ENCODE results near the gene HMCN1. TPM values are rescaled to one million over a fixed set of nuclear protein-coding genes. Genes with fewer than 3 reads are reported as not detected.
A peak's percentile ranks its signal among the peaks of the same experiment; 100 is the strongest.
"Not testable (repeated sequence)": the region's sequence is repeated elsewhere in the genome, so short reads cannot be mapped to it uniquely, and the experiment has no call there.

Gene HMCN1
- total RNA-seq, 1 experiment from 2014 or later, result 2.1 TPM

- DNase-seq (ENCODE audit: low read depth), result no peak
These were observed 7.4 kb downstream of the HMCN1 start for GRCh38 chr1:185741551-185741950.

- no peak for DNase-seq (ENCODE audit: low read depth)
These were observed 8.2 kb downstream of the HMCN1 start for GRCh38 chr1:185742403-185742802.

DNA sequence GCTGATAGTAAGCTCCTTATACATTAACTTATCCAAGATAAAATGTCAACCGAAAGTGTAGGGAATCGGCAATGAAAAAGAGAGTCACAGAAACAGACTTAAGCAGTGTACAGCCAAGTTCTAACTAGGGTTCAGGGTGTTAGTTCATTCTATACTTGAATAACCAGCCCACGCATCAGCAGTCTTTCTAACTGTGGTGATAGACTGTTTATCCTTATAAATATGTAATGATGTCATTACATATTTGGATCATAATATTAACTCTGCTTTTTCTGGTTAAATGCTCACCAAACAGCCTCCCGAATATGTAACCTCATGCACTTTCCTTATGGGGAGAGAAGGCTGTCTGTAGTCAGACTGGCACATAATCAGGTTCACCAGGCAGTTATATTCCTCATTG, 11.0 kb downstream of the HMCN1 start:
- no peak for DNase-seq (ENCODE audit: low read depth)

DNA sequence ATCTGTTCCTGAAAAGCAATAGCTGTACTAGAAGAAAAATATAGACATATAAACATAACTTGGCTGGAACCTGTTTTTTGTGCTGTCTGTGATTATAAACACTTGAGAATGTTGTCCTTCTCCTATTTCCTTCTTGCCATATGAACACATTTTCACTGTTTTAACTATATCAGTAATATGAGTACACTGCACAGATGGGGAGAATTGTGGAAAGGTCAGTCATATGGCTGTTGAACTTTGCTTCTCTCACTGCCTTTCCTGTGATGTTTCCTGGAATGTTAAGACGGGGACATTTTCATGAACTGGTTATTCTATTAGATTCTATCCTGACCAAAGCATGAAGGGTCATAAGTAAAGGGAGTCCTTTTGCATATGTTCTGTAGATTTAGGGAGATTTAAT, 24.9 kb downstream of the HMCN1 start:
- no peak for DNase-seq (ENCODE audit: low read depth)

- DNase-seq (ENCODE audit: low read depth), result no peak
These were observed 27.6 kb downstream of the HMCN1 start for GRCh38 chr1:185761841-185762240.

DNA sequence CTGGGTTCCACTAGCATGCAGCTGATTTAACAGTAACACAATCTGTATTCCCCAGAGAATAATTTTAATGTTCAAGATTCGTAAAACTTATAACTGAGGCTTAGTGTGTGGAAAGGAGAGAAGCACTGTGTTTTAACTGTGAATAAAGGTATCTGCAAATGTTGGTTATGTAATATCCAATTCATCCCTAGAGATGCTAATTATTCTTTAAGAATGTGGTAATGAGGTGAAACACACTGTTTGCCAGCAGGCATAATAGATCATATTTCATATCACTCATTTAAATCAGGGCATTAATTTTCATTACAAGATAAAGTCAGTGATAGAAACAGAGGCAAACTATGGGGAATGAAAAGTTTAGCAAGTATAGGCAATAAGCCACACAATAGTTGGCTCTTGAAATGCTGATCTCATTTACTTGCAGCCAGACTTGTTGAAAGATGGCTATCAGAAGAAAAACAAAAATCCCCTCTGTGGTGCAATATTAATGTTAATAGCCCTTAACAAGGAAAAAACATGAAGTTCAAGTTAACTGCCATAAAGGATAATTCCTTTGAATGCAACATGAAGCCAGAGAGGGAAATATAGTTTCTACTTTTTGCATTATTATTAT, 33.4 kb downstream of the HMCN1 start:
- DNase-seq (ENCODE audit: low read depth), result no peak

- DNase-seq (ENCODE audit: low read depth), result no peak
These were observed 34.2 kb downstream of the HMCN1 start for GRCh38 chr1:185768371-185768770.

- DNase-seq (ENCODE audit: low read depth), result no peak
These were observed 34.9 kb downstream of the HMCN1 start for GRCh38 chr1:185769136-185769535.

DNA sequence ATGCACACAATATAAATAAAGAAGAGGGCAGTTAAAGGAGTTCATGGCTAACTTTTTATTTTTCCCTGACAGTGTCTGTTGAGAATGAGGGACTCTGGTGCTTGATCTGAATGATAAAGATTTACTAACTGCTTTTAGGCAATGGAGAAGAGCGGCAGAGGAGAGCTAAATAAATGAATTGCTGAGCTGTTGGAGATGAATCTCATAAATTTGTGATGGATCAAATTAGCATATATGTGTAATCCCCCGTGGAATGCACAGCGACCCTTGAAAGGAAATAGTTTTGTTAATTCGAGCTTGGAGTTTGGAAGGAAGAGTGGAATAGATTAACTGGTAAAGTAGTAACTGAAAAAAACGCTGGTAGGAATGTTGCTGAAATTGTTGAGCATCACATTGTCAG, 40.2 kb downstream of the HMCN1 start:
- no peak for DNase-seq (ENCODE audit: low read depth)

- peak; percentile 29 for DNase-seq (ENCODE audit: low read depth)
These were observed 41.3 kb downstream of the HMCN1 start for GRCh38 chr1:185775501-185775900.

GRCh38 chr1:185776522-185776921, 42.3 kb downstream of the HMCN1 start:
- no peak for DNase-seq (ENCODE audit: low read depth)

GRCh38 chr1:185783860-185784259, 49.7 kb downstream of the HMCN1 start:
- DNase-seq (ENCODE audit: low read depth), result not testable (repeated sequence)

DNA sequence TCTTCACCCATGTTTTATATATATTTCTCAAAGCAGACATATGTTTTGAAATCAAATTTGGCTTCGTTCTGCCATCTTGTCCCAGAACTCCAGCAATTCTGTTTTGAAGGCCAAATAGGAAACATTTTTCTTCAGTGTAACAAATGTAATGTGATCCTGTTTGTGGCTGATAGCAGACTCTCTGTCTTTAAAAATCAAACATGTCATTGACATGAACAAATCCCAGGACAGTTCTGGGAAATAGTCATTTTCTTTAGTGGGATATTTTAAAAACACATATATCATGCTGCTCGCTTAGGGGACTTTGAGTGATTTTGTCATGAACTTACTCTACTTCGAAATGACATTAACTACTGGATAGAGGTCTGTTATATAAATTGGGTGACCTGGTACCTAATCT, 51.4 kb downstream of the HMCN1 start:
- DNase-seq (ENCODE audit: low read depth), result no peak

DNA sequence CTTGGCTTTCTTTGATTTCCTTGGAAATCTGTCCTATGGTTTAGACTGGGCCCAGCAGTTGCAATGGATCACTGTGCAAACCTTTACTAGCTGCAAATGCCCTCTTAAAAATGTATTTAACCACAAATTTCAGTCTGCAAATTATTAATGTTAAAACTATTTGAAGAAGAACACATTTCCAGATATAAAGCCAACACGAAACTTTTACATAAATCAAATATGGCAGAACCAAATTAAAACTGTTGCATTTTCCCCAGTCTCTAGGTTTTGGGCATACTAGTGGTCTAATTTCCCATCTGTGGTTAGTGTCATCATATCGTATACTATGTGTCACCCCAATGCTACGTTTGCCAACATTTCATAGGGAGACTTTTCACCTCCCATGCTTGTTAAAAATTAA, 52.3 kb downstream of the HMCN1 start:
- DNase-seq (ENCODE audit: low read depth), result peak; percentile 78

DNA sequence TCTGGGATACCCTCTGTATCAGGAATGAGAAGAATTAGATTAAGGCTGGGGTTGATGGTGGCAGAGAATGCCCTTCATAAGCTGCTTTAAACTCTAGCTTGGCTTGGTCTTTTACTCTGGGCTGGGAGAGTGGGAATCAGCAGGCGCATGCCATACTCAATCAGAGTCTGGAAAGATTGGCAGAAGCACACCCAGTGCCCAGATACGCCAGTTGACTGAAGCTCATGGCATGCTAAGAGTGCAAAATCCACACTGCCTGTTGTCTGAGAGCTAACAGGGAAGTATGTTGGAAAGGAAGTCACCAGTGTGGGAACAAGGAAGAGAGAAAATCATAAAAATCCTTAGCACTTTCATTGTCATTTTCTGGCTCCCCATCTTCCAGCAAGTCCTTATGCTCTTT, 53.0 kb downstream of the HMCN1 start:
- peak; percentile 32 for DNase-seq (ENCODE audit: low read depth)

GRCh38 chr1:185788386-185788785, 54.2 kb downstream of the HMCN1 start:
- DNase-seq (ENCODE audit: low read depth), result no peak

DNA sequence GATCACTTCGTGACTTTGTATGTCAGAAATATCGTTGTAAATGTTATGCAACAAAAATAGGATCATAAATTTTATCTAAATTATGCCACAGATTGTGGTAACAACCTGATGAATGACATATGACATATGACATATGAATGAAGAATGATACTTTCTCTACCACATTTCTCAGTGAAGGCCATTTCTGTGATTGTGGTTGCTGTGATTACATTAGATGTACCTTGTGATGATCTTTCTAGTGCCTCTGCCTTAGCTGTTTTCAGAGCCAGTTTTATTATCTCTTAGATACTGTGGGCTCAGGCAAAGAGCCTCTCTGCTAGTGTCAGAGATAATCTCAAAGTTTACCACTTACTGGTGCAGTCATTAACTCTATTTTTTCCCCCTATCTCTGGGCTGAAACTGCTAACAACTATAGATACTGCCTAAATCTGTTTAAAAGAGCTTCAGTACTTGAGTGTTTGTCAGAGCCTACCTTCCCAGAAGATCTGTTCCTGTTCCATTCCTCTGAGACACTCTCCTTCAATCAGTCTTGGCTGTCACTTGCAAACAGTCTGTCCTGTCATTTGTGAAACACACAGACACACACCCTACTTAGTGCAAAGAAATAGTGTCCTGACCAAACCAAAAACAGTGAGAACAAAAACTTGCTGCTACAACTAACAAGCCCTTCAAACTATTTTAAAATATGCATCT, 55.5 kb downstream of the HMCN1 start:
- DNase-seq (ENCODE audit: low read depth), result peak; percentile 20

- peak; percentile 55 for DNase-seq (ENCODE audit: low read depth)
These were observed 56.1 kb downstream of the HMCN1 start for GRCh38 chr1:185790194-185790735.

- no peak for DNase-seq (ENCODE audit: low read depth)
These were observed 57.8 kb downstream of the HMCN1 start for GRCh38 chr1:185792040-185792439.

- not testable (repeated sequence) for DNase-seq (ENCODE audit: low read depth)
These were observed 60.3 kb downstream of the HMCN1 start for GRCh38 chr1:185794495-185794894.

GRCh38 chr1:185795181-185795580, 61.0 kb downstream of the HMCN1 start:
- DNase-seq (ENCODE audit: low read depth), result no peak

GRCh38 chr1:185798505-185798904, 64.3 kb downstream of the HMCN1 start:
- DNase-seq (ENCODE audit: low read depth), result no peak

- no peak for DNase-seq (ENCODE audit: low read depth)
These were observed 69.0 kb downstream of the HMCN1 start for GRCh38 chr1:185803241-185803640.
